ENCODE measurements around the gene UBR4. TPM values are rescaled to one million over a fixed set of nuclear protein-coding genes. Genes with fewer than 3 reads are reported as not detected.

Gene UBR4
- total and polyA plus RNA-seq, 2 experiments from 2014 or later = 111 to 230 TPM

GRCh38 chr1:19130468-19130867 is 79.6 kb downstream of the UBR4 start:
- peaks cover 5% of the 10 kb centered on the region for H3K79me2 ChIP-seq (replicated peaks; ENCODE audit: insufficient read depth)
- H2AFZ ChIP-seq = no peak overlapping the region
- H3K4me3 ChIP-seq = no peak overlapping the region
- no peak for ATAC-seq
- peaks cover 28% of the 10 kb centered on the region; the same call in 1 of the 2 replicates for H4K20me1 ChIP-seq (replicated peaks; ENCODE audit: insufficient read depth)
- Mint-ChIP-seq H3K27ac (no peak overlapping the region), H3K9me3 (peaks cover 16% of the 10 kb centered on the region; the same call in 2 of the 3 replicates), H3K27me3 (ENCODE audit: insufficient read depth, low read depth, poor library complexity) (peaks cover 4% of the 10 kb centered on the region), H3K36me3 (ENCODE audit: low read depth) (peaks cover 92% of the 10 kb centered on the region), H3K4me1 (no peaks in the 10 kb centered on the region), H3K4me3 (no peak overlapping the region)
- TF ChIP-seq REST (IDR thresholded peaks at IDR 0.05; ENCODE audit: unreplicated experiment) (no peak), EZH2phosphoT487 (IDR thresholded peaks at IDR 0.05; ENCODE audit: unreplicated experiment) (no peak), ZNF331 (CRISPR knock-in tag; IDR thresholded peaks at IDR 0.05; ENCODE audit: low read depth) (no peak), CREB1 (CRISPR knock-in tag; IDR thresholded peaks at IDR 0.05; ENCODE audit: low read depth) (no peak), JUNB (IDR thresholded peaks at IDR 0.05; ENCODE audit: unreplicated experiment) (no peak), STAT1 (IDR thresholded peaks at IDR 0.05; ENCODE audit: unreplicated experiment) (no peak), ZNF114 (CRISPR knock-in tag; IDR thresholded peaks at IDR 0.05) (no peak), ZNF462 (CRISPR knock-in tag; IDR thresholded peaks at IDR 0.05) (no peak), NANOG (IDR thresholded peaks at IDR 0.05; ENCODE audit: borderline replicate concordance) (no peak), EZH2 (IDR thresholded peaks at IDR 0.05; ENCODE audit: low read depth, unreplicated experiment) (no peak), CTCF (conservative IDR thresholded peaks at IDR 0.05; ENCODE audit: low read depth in 2 of 2) (no peak), ETS1 (IDR thresholded peaks at IDR 0.05) (no peak)
- H3K36me3 ChIP-seq (ENCODE audit: insufficient read depth) = peaks cover 81% of the 10 kb centered on the region
- H3K27me3 ChIP-seq (ENCODE audit: insufficient read depth) = no peaks in the 10 kb centered on the region
- H3K4me1 ChIP-seq (ENCODE audit: insufficient read depth) = no peaks in the 10 kb centered on the region
- no peak for DNase-seq (ENCODE audit: low spot score)
- H3K27ac ChIP-seq (ENCODE audit: low read depth) = no peak overlapping the region
- no peaks in the 10 kb centered on the region for H3K9me2 ChIP-seq (ENCODE audit: insufficient read depth)
- no peak overlapping the region for H3K4me2 ChIP-seq
- H3F3A ChIP-seq (replicated peaks; ENCODE audit: low read depth) = no peaks in the 10 kb centered on the region

Measured in GM23338 (cell line).